OCI-LY7 (cell line): ENCODE data around the gene HDGFL2.

Experiments
- EZH2phosphoT487 ChIP-seq: fragments of 200-600 bp; sonication (generic); IDR thresholded peaks from 2 replicates; pipeline ENCODE4 v1.6.1; 2018; ENCODE audit warnings: low read depth, borderline replicate concordance, mild to moderate bottlenecking, mixed run types, antibody characterized with exemption, low read length, moderate library complexity, mixed read lengths
- TF ChIP-seq, protein P1 (sequence below): fragments of 200-600 bp; sonication (generic); conservative IDR thresholded peaks from 2 replicates; pipeline ENCODE4 v1.5.1; 2014; ENCODE audit warnings: mild to moderate bottlenecking, antibody characterized with exemption, low read length, moderate library complexity, mixed read lengths

DNA sequence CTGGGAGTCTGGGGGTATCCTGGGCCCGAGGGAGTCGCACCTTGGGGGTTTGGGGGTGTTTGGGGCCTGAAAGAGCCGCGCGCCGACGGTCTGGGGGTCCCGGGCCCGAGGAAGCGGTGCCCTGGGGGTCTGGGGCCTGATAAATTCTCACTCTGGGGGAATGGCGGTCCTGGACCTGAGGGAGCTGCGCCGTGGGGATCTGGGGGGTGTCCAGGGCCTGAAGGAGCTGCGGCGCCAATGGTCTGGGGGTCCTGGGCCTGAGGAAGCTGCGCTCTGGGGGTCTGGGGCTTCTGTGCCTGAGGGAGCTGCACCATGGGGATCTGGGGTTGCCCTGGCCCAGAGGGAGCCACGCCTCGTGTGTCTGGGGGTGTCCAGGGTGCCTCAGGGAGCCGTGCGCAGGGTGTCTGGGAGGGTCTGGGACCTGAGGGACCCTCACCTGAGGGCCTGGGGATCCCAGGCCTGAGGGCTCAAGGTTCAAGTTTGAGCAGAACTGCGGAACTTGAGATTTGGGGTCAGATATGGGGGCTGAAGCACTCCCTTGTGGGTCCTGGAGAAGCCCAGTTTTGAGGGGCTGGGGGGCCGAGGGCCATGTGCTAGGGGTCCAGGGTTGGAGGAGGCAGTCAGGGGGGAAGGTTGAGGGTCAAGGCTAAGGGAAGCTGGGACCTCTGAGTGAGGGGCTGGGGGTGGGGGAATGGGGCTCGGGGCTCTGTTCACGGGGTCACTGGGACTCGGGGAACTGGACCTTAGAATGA, 1.1 kb downstream of the HDGFL2 start:
- TF ChIP-seq, protein P1, sequence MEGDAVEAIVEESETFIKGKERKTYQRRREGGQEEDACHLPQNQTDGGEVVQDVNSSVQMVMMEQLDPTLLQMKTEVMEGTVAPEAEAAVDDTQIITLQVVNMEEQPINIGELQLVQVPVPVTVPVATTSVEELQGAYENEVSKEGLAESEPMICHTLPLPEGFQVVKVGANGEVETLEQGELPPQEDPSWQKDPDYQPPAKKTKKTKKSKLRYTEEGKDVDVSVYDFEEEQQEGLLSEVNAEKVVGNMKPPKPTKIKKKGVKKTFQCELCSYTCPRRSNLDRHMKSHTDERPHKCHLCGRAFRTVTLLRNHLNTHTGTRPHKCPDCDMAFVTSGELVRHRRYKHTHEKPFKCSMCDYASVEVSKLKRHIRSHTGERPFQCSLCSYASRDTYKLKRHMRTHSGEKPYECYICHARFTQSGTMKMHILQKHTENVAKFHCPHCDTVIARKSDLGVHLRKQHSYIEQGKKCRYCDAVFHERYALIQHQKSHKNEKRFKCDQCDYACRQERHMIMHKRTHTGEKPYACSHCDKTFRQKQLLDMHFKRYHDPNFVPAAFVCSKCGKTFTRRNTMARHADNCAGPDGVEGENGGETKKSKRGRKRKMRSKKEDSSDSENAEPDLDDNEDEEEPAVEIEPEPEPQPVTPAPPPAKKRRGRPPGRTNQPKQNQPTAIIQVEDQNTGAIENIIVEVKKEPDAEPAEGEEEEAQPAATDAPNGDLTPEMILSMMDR, result no peak
- no peak for TF ChIP-seq EZH2phosphoT487
